ENCODE data around the gene LPP. TPM values are rescaled to one million over a fixed set of nuclear protein-coding genes. Genes with fewer than 3 reads are reported as not detected.

Gene LPP
- total RNA-seq, 5 donors from 2014 or later (not counting 1 experiment from before 2014, with no cell fraction given), result 23.8 to 82.6 (median 39.3) TPM

GRCh38 chr3:188747489-188747888, 593.5 kb downstream of the LPP start:
- H3K36me3 Mint-ChIP-seq, result no peaks in the 10 kb centered on the region
- Histone ChIP-seq H3K36me3 (ENCODE audit: control insufficient read depth in 2 of 2, extremely low read depth in 1 of 2, insufficient read depth in 1 of 2, low read length in 1 of 2) (no peaks in the 10 kb centered on the region), H3K4me1 (ENCODE audit: control insufficient read depth in 1 of 2, extremely low read depth in 1 of 2, insufficient read depth in 2 of 2, low read length in 2 of 2) (no peaks in the 10 kb centered on the region), H3K4me3 (ENCODE audit: control insufficient read depth in 1 of 2, extremely low read depth in 1 of 2, low read length in 1 of 2) (no peak overlapping the region), H3K27ac (ENCODE audit: low read length) (no peak overlapping the region), H3K9me3 (no peaks in the 10 kb centered on the region), H3K27me3 (replicated peaks in 1 of 2; ENCODE audit: control insufficient read depth in 2 of 2, extremely low read depth in 1 of 2, insufficient read depth in 2 of 2, low read length in 1 of 2) (no peaks in the 10 kb centered on the region)
- POLR2A ChIA-PET, result interaction anchor here in 1 of 2 donors (0.7 kb wide), 1 partner anchor 1004 kb away, joined by 3 read pairs; no protein-coding TSS in a partner anchor
- no peak overlapping the region for H3K4me3 Mint-ChIP-seq
- DNase-seq (no peak), ATAC-seq (replicated peaks in 1 of 4) (no peak)
- H3K27me3 Mint-ChIP-seq, result no peaks in the 10 kb centered on the region
- H3K4me1 Mint-ChIP-seq, result peaks cover 0 to under 1% (median 0%) of the 10 kb centered on the region in 3 donors
- WGBS (ENCODE audit: insufficient coverage), result 96% methylated on average over 3 of the region's 3 CpGs
- H3K27ac Mint-ChIP-seq, result no peak overlapping the region
- H3K9me3 Mint-ChIP-seq, result no peaks in the 10 kb centered on the region
- CTCF ChIA-PET, result interaction anchor here (1.4 to 5.6 kb wide), 6 partner anchors 10 to 1008 kb away, joined by 3 to 111 read pairs (median 7); no protein-coding TSS in a partner anchor

GRCh38 chr3:188749010-188749617, 595.2 kb downstream of the LPP start:
- Mint-ChIP-seq H3K9me3 (no peaks in the 10 kb centered on the region), H3K27ac (no peak overlapping the region), H3K27me3 (no peaks in the 10 kb centered on the region), H3K4me3 (no peak overlapping the region), H3K36me3 (no peaks in the 10 kb centered on the region), H3K4me1 (peaks cover 0 to 10% (median 0%) of the 10 kb centered on the region in 3 donors)
- no peaks in the 10 kb centered on the region for H3K27me3 ChIP-seq (replicated peaks in 1 of 2; ENCODE audit: control insufficient read depth in 2 of 2, extremely low read depth in 1 of 2, insufficient read depth in 2 of 2, low read length in 1 of 2)
- ATAC-seq (replicated peaks in 1 of 4) (peak; percentile 73 to 76 (median 74)), DNase-seq (peak in 33 of 35 experiments; percentile 8 to 81 (median 42))
- H3K36me3 ChIP-seq (ENCODE audit: control insufficient read depth in 2 of 2, extremely low read depth in 1 of 2, insufficient read depth in 1 of 2, low read length in 1 of 2), result no peaks in the 10 kb centered on the region
- no peaks in the 10 kb centered on the region for H3K4me1 ChIP-seq (ENCODE audit: control insufficient read depth in 1 of 2, extremely low read depth in 1 of 2, insufficient read depth in 2 of 2, low read length in 2 of 2)
- POLR2A ChIA-PET, result interaction anchor here in 1 of 2 donors (0.7 kb wide), 1 partner anchor 165 kb away, joined by 3 read pairs; no protein-coding TSS in a partner anchor
- H3K27ac ChIP-seq (ENCODE audit: low read length), result no peak overlapping the region
- no peaks in the 10 kb centered on the region for H3K9me3 ChIP-seq
- H3K4me3 ChIP-seq (ENCODE audit: control insufficient read depth in 1 of 2, extremely low read depth in 1 of 2, low read length in 1 of 2), result no peak overlapping the region
- 20% methylated on average over 1 of the region's 5 CpGs for WGBS (ENCODE audit: insufficient coverage)
- CTCF ChIA-PET, result interaction anchor here (0.5 to 5.6 kb wide), 18 partner anchors 9 to 1009 kb away, joined by 3 to 111 read pairs (median 6); partner anchors contain the start of gene BCL6 (in 1 of the 2)

DNA sequence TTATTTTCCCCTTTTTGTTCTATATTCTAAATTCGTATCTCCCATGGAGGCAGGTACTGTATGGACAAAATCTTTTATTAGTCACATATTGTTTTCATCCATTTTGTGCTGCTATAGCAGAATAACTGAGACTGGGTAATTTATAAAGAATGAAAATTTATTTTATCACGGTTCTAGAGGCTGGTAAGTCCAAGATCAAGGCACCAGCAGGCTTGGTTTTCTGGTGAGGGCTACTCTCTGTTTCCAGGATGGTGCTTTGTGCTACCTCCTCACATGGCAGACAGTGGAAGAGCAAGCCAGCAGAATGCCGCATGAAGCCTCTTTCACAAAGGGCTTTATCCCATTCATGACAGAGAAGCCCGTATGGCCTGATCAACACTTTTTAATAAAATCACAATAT, 595.9 kb downstream of the LPP start:
- no peaks in the 10 kb centered on the region for H3K27me3 ChIP-seq (replicated peaks in 1 of 2; ENCODE audit: control insufficient read depth in 2 of 2, extremely low read depth in 1 of 2, insufficient read depth in 2 of 2, low read length in 1 of 2)
- no peaks in the 10 kb centered on the region for H3K36me3 ChIP-seq (ENCODE audit: control insufficient read depth in 2 of 2, extremely low read depth in 1 of 2, insufficient read depth in 1 of 2, low read length in 1 of 2)
- no CpG with 5 or more reads among the region's 4 CpGs for WGBS (ENCODE audit: insufficient coverage)
- Mint-ChIP-seq H3K27me3 (no peaks in the 10 kb centered on the region), H3K4me1 (peaks cover 0 to 10% (median 0%) of the 10 kb centered on the region in 3 donors), H3K4me3 (no peak overlapping the region), H3K36me3 (no peaks in the 10 kb centered on the region), H3K27ac (no peak overlapping the region), H3K9me3 (no peaks in the 10 kb centered on the region)
- H3K9me3 ChIP-seq, result no peaks in the 10 kb centered on the region
- H3K27ac ChIP-seq (ENCODE audit: low read length), result no peak overlapping the region
- H3K4me1 ChIP-seq (ENCODE audit: control insufficient read depth in 1 of 2, extremely low read depth in 1 of 2, insufficient read depth in 2 of 2, low read length in 2 of 2), result no peaks in the 10 kb centered on the region
- no peak overlapping the region for H3K4me3 ChIP-seq (ENCODE audit: control insufficient read depth in 1 of 2, extremely low read depth in 1 of 2, low read length in 1 of 2)
- ChIA-PET CTCF (interaction anchor here (0.7 to 5.6 kb wide), 8 partner anchors 11 to 1010 kb away, joined by 3 to 111 read pairs (median 10); partner anchors contain the start of gene BCL6 (in 1 of the 2)), POLR2A (no interaction called here)
- ATAC-seq (replicated peaks in 1 of 4), result no peak
- no peak for DNase-seq

DNA sequence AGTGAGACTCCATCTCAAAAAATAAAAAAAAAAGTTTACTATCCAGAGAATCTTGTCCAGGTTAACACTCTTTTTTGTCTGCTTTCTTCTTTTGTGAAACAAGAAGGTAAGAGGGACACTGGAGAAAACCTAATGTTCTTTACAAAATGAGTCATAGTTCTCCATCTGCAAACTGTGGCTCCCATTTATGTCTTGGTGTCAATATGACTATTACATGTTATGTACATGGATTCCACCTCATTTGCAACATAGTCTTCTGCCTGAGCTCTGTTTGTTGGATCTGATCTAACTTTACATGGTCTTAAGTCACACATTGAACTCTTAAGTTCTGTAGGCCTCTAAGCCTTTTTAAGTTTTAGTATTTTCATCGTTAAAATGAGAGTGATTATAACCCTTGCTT, 596.7 kb downstream of the LPP start:
- no peaks in the 10 kb centered on the region for H3K27me3 Mint-ChIP-seq
- no peaks in the 10 kb centered on the region for H3K36me3 Mint-ChIP-seq
- H3K4me1 ChIP-seq (ENCODE audit: control insufficient read depth in 1 of 2, extremely low read depth in 1 of 2, insufficient read depth in 2 of 2, low read length in 2 of 2), result no peaks in the 10 kb centered on the region
- no peak overlapping the region for H3K27ac Mint-ChIP-seq
- CTCF ChIA-PET, result interaction anchor here (0.5 to 1.0 kb wide), 4 partner anchors 203 to 1010 kb away, joined by 3 to 4 read pairs (median 3); no protein-coding TSS in a partner anchor
- H3K4me1 Mint-ChIP-seq, result peaks cover 0 to 10% (median 0%) of the 10 kb centered on the region in 3 donors
- POLR2A ChIA-PET, result no interaction called here
- H3K27me3 ChIP-seq (replicated peaks in 1 of 2; ENCODE audit: control insufficient read depth in 2 of 2, extremely low read depth in 1 of 2, insufficient read depth in 2 of 2, low read length in 1 of 2), result no peaks in the 10 kb centered on the region
- no peak for DNase-seq
- no peaks in the 10 kb centered on the region for H3K9me3 Mint-ChIP-seq
- ATAC-seq (replicated peaks in 1 of 4), result no peak
- H3K4me3 Mint-ChIP-seq, result no peak overlapping the region
- H3K4me3 ChIP-seq (ENCODE audit: control insufficient read depth in 1 of 2, extremely low read depth in 1 of 2, low read length in 1 of 2), result no peak overlapping the region
- no peak overlapping the region for H3K27ac ChIP-seq (ENCODE audit: low read length)
- H3K36me3 ChIP-seq (ENCODE audit: control insufficient read depth in 2 of 2, extremely low read depth in 1 of 2, insufficient read depth in 1 of 2, low read length in 1 of 2), result no peaks in the 10 kb centered on the region
- WGBS (ENCODE audit: insufficient coverage), result no CpG with 5 or more reads among the region's 1 CpG
- no peaks in the 10 kb centered on the region for H3K9me3 ChIP-seq

- H3K9me3 Mint-ChIP-seq, result no peaks in the 10 kb centered on the region
- DNase-seq (no peak), ATAC-seq (replicated peaks in 1 of 4) (no peak)
- H3K36me3 Mint-ChIP-seq, result no peaks in the 10 kb centered on the region
- WGBS (ENCODE audit: insufficient coverage), result 100% methylated on average over 1 of the region's 1 CpG
- no peak overlapping the region for H3K4me3 Mint-ChIP-seq
- no peak overlapping the region for H3K4me3 ChIP-seq (ENCODE audit: control insufficient read depth in 1 of 2, extremely low read depth in 1 of 2, low read length in 1 of 2)
- H3K4me1 ChIP-seq (ENCODE audit: control insufficient read depth in 1 of 2, extremely low read depth in 1 of 2, insufficient read depth in 2 of 2, low read length in 2 of 2), result no peaks in the 10 kb centered on the region
- ChIA-PET CTCF (interaction anchor here in 1 of 2 donors (1.7 kb wide), 1 partner anchor 10 kb away, joined by 4 read pairs; no protein-coding TSS in a partner anchor), POLR2A (no interaction called here)
- no peak overlapping the region for H3K27ac Mint-ChIP-seq
- no peak overlapping the region for H3K27ac ChIP-seq (ENCODE audit: low read length)
- H3K27me3 ChIP-seq (replicated peaks in 1 of 2; ENCODE audit: control insufficient read depth in 2 of 2, extremely low read depth in 1 of 2, insufficient read depth in 2 of 2, low read length in 1 of 2), result no peaks in the 10 kb centered on the region
- peaks cover 0 to 13% (median 0%) of the 10 kb centered on the region in 3 donors for H3K4me1 Mint-ChIP-seq
- no peaks in the 10 kb centered on the region for H3K9me3 ChIP-seq
- H3K27me3 Mint-ChIP-seq, result no peaks in the 10 kb centered on the region
- H3K36me3 ChIP-seq (ENCODE audit: control insufficient read depth in 2 of 2, extremely low read depth in 1 of 2, insufficient read depth in 1 of 2, low read length in 1 of 2), result no peaks in the 10 kb centered on the region
Observed at GRCh38 chr3:188752850-188753249, 598.9 kb downstream of the LPP start.

DNA sequence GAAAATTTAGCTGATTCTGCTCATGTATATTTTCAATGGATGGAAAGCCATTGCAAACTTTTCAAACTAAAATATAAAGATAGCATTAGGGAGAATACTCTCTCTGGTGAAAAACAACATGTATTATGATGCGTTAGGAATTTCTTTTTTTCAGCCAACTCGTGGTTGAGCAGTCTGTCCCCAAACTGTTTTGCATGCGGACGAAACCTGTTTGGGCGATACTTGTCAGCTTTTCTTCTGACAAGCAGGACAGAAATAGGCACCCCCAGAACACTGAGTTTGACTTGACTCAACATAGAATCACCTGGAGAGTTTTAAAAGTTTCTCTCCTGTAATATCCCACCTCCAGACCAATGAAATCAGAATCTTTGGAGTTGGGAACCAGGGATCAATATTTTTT, 600.3 kb downstream of the LPP start:
- DNase-seq, result no peak
- ATAC-seq (replicated peaks in 1 of 4), result no peak
- ChIA-PET POLR2A (no interaction called here), CTCF (interaction anchor here in 1 of 2 donors (2.1 kb wide), 1 partner anchor 1016 kb away, joined by 4 read pairs; no protein-coding TSS in a partner anchor)
- Mint-ChIP-seq H3K4me1 (peaks cover 0 to 13% (median 0%) of the 10 kb centered on the region in 3 donors), H3K27me3 (no peaks in the 10 kb centered on the region), H3K9me3 (no peaks in the 10 kb centered on the region), H3K27ac (no peak overlapping the region), H3K4me3 (no peak overlapping the region), H3K36me3 (peaks cover 2% of the 10 kb centered on the region)
- 96% methylated on average over 4 of the region's 5 CpGs for WGBS (ENCODE audit: insufficient coverage)
- H3K27me3 ChIP-seq (replicated peaks in 1 of 2; ENCODE audit: control insufficient read depth in 2 of 2, extremely low read depth in 1 of 2, insufficient read depth in 2 of 2, low read length in 1 of 2), result no peaks in the 10 kb centered on the region
- H3K9me3 ChIP-seq, result no peaks in the 10 kb centered on the region
- no peaks in the 10 kb centered on the region for H3K4me1 ChIP-seq (ENCODE audit: control insufficient read depth in 1 of 2, extremely low read depth in 1 of 2, insufficient read depth in 2 of 2, low read length in 2 of 2)
- no peaks in the 10 kb centered on the region for H3K36me3 ChIP-seq (ENCODE audit: control insufficient read depth in 2 of 2, extremely low read depth in 1 of 2, insufficient read depth in 1 of 2, low read length in 1 of 2)
- H3K4me3 ChIP-seq (ENCODE audit: control insufficient read depth in 1 of 2, extremely low read depth in 1 of 2, low read length in 1 of 2), result no peak overlapping the region
- H3K27ac ChIP-seq (ENCODE audit: low read length), result no peak overlapping the region

Data from T-cell (primary cell).